Measurements from ENCODE around the gene TRIO. TPM values are rescaled to one million over a fixed set of nuclear protein-coding genes. Genes with fewer than 3 reads are reported as not detected.

Gene TRIO
- total and polyA plus RNA-seq, 4 experiments from 2014 or later = 0.09 to 11.5 (median 9.7) TPM; not detected in 1

GRCh38 chr5:14292766-14293658 lies 149.9 kb downstream of the TRIO start:
- H3K4me3 Mint-ChIP-seq = no peak overlapping the region

DNA sequence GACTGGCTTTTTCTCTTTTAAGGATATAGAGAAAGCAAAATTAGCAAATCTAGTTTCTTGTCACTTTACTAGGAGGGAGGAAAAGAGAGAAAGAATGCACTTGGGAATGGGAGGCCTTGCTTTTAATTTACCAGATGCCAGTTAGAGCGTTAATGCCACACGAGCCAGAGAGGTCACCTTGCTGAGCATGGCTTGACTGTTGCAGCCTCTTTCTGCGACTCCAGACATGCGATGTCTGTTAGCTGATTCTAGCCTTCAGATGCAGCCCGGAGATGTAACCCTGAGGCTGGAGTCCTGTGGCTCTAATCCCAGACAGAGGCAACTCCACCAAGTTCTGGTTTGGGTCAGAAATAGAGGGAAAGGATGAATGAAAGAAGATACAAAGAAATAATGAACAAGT lies 152.5 kb downstream of the TRIO start:
- intact Hi-C loops (cut with micrococcal nuclease) = no loop called here
- Mint-ChIP-seq H3K27ac (no peak overlapping the region), H3K36me3 (no peaks in the 10 kb centered on the region), H3K4me3 (no peak overlapping the region), H3K27me3 (no peaks in the 10 kb centered on the region), H3K4me1 (peaks cover 0 to 2% (median under 1%) of the 10 kb centered on the region in 4 donors), H3K9me3 (peaks cover 0 to 2% (median 0%) of the 10 kb centered on the region in 8 donors)
- ChIA-PET POLR2A (ENCODE audit: partially characterized antibody) (no interaction called here), CTCF (ENCODE audit: partially characterized antibody) (no interaction called here)
- Histone ChIP-seq H3K4me3 (ENCODE audit: low read length in 2 of 2) (no peak overlapping the region), H3K36me3 (ENCODE audit: insufficient read depth, low read length) (no peaks in the 10 kb centered on the region), H3K27ac (ENCODE audit: low read depth, low read length) (no peak overlapping the region), H3K27me3 (ENCODE audit: insufficient read depth, low read length) (no peaks in the 10 kb centered on the region), H3K9me3 (ENCODE audit: control insufficient read depth in 1 of 2, low read length in 2 of 2) (no peaks in the 10 kb centered on the region), H3K4me1 (ENCODE audit: insufficient read depth, low read length) (no peaks in the 10 kb centered on the region)
- DNase-seq = no peak

More at GRCh38 chr5:14292766-14293658, 149.9 kb downstream of the TRIO start:
- Mint-ChIP-seq H3K36me3 (no peaks in the 10 kb centered on the region), H3K4me1 (no peaks in the 10 kb centered on the region), H3K27ac (no peak overlapping the region), H3K9me3 (peaks cover 0 to 2% (median 0%) of the 10 kb centered on the region in 8 donors), H3K27me3 (no peaks in the 10 kb centered on the region)
- DNase-seq = no peak
- Histone ChIP-seq H3K9me3 (ENCODE audit: control insufficient read depth in 1 of 2, low read length in 2 of 2) (no peaks in the 10 kb centered on the region), H3K27ac (ENCODE audit: low read depth, low read length) (no peak overlapping the region), H3K4me3 (ENCODE audit: low read length in 2 of 2) (no peak overlapping the region), H3K27me3 (ENCODE audit: insufficient read depth, low read length) (no peaks in the 10 kb centered on the region), H3K4me1 (ENCODE audit: insufficient read depth, low read length) (no peaks in the 10 kb centered on the region), H3K36me3 (ENCODE audit: insufficient read depth, low read length) (no peaks in the 10 kb centered on the region)
- ChIA-PET CTCF (ENCODE audit: partially characterized antibody) (no interaction called here), POLR2A (ENCODE audit: partially characterized antibody) (no interaction called here)
- intact Hi-C loops (cut with micrococcal nuclease) = no loop called here

DNA sequence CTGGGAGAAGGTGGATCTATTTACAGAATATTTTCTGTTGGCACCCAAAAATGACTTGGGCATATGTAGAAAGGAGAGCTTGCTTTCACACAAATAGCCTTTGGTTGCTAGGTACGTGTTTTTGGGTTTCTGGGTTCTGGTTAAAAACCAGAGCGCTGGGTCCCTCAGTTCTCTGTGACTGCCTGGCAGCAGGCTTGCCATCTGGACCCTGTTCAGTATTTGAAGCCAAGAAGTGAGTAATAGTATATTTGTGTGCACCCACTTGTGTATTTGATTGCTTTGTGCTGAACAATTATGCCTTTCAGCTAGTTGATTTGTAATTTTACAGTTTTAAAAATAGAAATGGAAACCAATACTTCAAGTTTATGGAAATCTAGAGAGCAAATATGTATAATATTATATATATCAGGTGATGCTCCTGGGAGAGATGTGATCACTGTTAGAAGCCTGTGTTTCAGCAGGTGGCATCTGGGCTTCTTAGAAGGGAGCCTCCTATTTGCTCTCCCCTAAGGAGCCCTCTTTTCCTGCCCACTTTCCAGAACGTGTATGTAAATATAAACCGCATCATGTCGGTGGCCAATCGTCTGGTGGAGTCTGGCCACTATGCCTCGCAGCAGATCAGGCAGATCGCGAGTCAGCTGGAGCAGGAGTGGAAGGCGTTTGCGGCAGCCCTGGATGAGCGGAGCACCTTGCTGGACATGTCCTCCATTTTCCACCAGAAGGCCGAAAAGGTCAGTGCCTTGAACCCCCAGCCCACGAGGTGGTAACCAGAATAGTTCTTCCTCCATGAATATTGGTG lies 153.6 kb downstream of the TRIO start:
- POLR2A ChIA-PET (ENCODE audit: partially characterized antibody) = no interaction called here
- CTCF ChIA-PET (ENCODE audit: partially characterized antibody) = no interaction called here
- intact Hi-C loops (cut with micrococcal nuclease) = no loop called here
- H3K4me1 ChIP-seq (ENCODE audit: insufficient read depth, low read length) = no peaks in the 10 kb centered on the region
- H3K9me3 ChIP-seq (ENCODE audit: control insufficient read depth in 1 of 2, low read length in 2 of 2) = no peaks in the 10 kb centered on the region
- DNase-seq = no peak
- H3K36me3 ChIP-seq (ENCODE audit: insufficient read depth, low read length) = no peaks in the 10 kb centered on the region
- no peaks in the 10 kb centered on the region for H3K9me3 Mint-ChIP-seq
- H3K27ac ChIP-seq (ENCODE audit: low read depth, low read length) = no peak overlapping the region
- H3K4me3 Mint-ChIP-seq = no peak overlapping the region
- no peaks in the 10 kb centered on the region for H3K27me3 ChIP-seq (ENCODE audit: insufficient read depth, low read length)
- no peaks in the 10 kb centered on the region for H3K27me3 Mint-ChIP-seq
- no peaks in the 10 kb centered on the region for H3K36me3 Mint-ChIP-seq
- H3K4me3 ChIP-seq (ENCODE audit: low read length in 2 of 2) = no peak overlapping the region
- H3K27ac Mint-ChIP-seq = no peak overlapping the region
- peaks cover 0 to 2% (median under 1%) of the 10 kb centered on the region in 4 donors for H3K4me1 Mint-ChIP-seq

- intact Hi-C loops (cut with micrococcal nuclease) = no loop called here
Observed at GRCh38 chr5:14297697-14298096, 154.6 kb downstream of the TRIO start.

GRCh38 chr5:14298126-14298847 lies 155.1 kb downstream of the TRIO start:
- Histone ChIP-seq H3K4me1 (ENCODE audit: insufficient read depth, low read length) (no peaks in the 10 kb centered on the region), H3K4me3 (ENCODE audit: low read length in 2 of 2) (no peak overlapping the region), H3K27ac (ENCODE audit: low read depth, low read length) (no peak overlapping the region), H3K27me3 (ENCODE audit: insufficient read depth, low read length) (no peaks in the 10 kb centered on the region), H3K9me3 (ENCODE audit: control insufficient read depth in 1 of 2, low read length in 2 of 2) (no peaks in the 10 kb centered on the region), H3K36me3 (ENCODE audit: insufficient read depth, low read length) (no peaks in the 10 kb centered on the region)
- POLR2A ChIA-PET (ENCODE audit: partially characterized antibody) = no interaction called here
- H3K4me3 Mint-ChIP-seq = no peak overlapping the region
- intact Hi-C loops (cut with micrococcal nuclease) = no loop called here
- CTCF ChIA-PET (ENCODE audit: partially characterized antibody) = no interaction called here
- peaks cover 0 to 2% (median under 1%) of the 10 kb centered on the region in 4 donors for H3K4me1 Mint-ChIP-seq
- peak overlapping the region in 1 of 7 donors; percentile 7 for H3K27ac Mint-ChIP-seq
- peaks cover 0 to 2% (median 0%) of the 10 kb centered on the region in 8 donors for H3K9me3 Mint-ChIP-seq
- peaks cover 2% of the 10 kb centered on the region in 2 donors for H3K27me3 Mint-ChIP-seq
- no peak for DNase-seq
- H3K36me3 Mint-ChIP-seq = no peaks in the 10 kb centered on the region

More at GRCh38 chr5:14297697-14298096, 154.6 kb downstream of the TRIO start:
- H3K9me3 ChIP-seq (ENCODE audit: control insufficient read depth in 1 of 2, low read length in 2 of 2) = no peaks in the 10 kb centered on the region
- peaks cover 0 to under 1% of the 10 kb centered on the region in 2 donors for H3K27me3 Mint-ChIP-seq
- no peak overlapping the region for H3K27ac ChIP-seq (ENCODE audit: low read depth, low read length)
- H3K4me1 Mint-ChIP-seq = peaks cover 0 to 2% (median under 1%) of the 10 kb centered on the region in 4 donors
- no peaks in the 10 kb centered on the region for H3K36me3 ChIP-seq (ENCODE audit: insufficient read depth, low read length)
- H3K9me3 Mint-ChIP-seq = no peaks in the 10 kb centered on the region
- no peak overlapping the region for H3K4me3 Mint-ChIP-seq
- no peak for DNase-seq
- H3K27me3 ChIP-seq (ENCODE audit: insufficient read depth, low read length) = no peaks in the 10 kb centered on the region
- H3K27ac Mint-ChIP-seq = no peak overlapping the region
- no peaks in the 10 kb centered on the region for H3K36me3 Mint-ChIP-seq
- CTCF ChIA-PET (ENCODE audit: partially characterized antibody) = no interaction called here
- H3K4me1 ChIP-seq (ENCODE audit: insufficient read depth, low read length) = no peaks in the 10 kb centered on the region
- no peak overlapping the region for H3K4me3 ChIP-seq (ENCODE audit: low read length in 2 of 2)
- POLR2A ChIA-PET (ENCODE audit: partially characterized antibody) = no interaction called here

DNA sequence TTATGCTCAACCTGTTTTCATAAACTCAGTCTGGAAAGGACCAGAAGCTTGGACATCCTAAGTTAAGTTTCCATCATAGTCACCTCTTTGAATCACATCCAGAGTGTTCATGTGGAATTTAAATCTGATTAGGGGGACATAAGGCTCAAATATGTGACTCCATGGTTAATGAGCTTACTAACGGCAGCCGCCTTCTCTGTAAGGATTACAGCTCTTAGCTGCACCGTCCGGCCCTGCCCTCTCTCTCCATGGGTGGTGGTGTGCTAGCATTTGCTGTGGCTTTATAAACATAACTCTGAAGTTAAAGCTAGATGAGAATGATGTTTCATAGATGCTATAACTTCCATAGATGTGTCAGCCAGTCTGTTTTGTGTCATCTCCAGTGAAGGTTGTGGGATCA lies 156.5 kb downstream of the TRIO start:
- Histone ChIP-seq H3K9me3 (ENCODE audit: control insufficient read depth in 1 of 2, low read length in 2 of 2) (no peaks in the 10 kb centered on the region), H3K27me3 (ENCODE audit: insufficient read depth, low read length) (no peaks in the 10 kb centered on the region), H3K4me1 (ENCODE audit: insufficient read depth, low read length) (no peaks in the 10 kb centered on the region), H3K36me3 (ENCODE audit: insufficient read depth, low read length) (no peaks in the 10 kb centered on the region), H3K27ac (ENCODE audit: low read depth, low read length) (no peak overlapping the region), H3K4me3 (ENCODE audit: low read length in 2 of 2) (no peak overlapping the region)
- H3K27me3 Mint-ChIP-seq = peaks cover 2 to 4% of the 10 kb centered on the region in 2 donors
- DNase-seq = no peak
- POLR2A ChIA-PET (ENCODE audit: partially characterized antibody) = no interaction called here
- H3K4me3 Mint-ChIP-seq = no peak overlapping the region
- peaks cover 0 to 2% (median under 1%) of the 10 kb centered on the region in 4 donors for H3K4me1 Mint-ChIP-seq
- intact Hi-C loops (cut with micrococcal nuclease) = no loop called here
- CTCF ChIA-PET (ENCODE audit: partially characterized antibody) = no interaction called here
- no peak overlapping the region for H3K27ac Mint-ChIP-seq
- no peaks in the 10 kb centered on the region for H3K36me3 Mint-ChIP-seq
- H3K9me3 Mint-ChIP-seq = peaks cover 0 to 5% (median 0%) of the 10 kb centered on the region in 8 donors

- Histone ChIP-seq H3K27ac (ENCODE audit: low read depth, low read length) (no peak overlapping the region), H3K27me3 (ENCODE audit: insufficient read depth, low read length) (no peaks in the 10 kb centered on the region), H3K9me3 (ENCODE audit: control insufficient read depth in 1 of 2, low read length in 2 of 2) (no peaks in the 10 kb centered on the region), H3K36me3 (ENCODE audit: insufficient read depth, low read length) (no peaks in the 10 kb centered on the region), H3K4me3 (ENCODE audit: low read length in 2 of 2) (no peak overlapping the region), H3K4me1 (ENCODE audit: insufficient read depth, low read length) (no peaks in the 10 kb centered on the region)
- Mint-ChIP-seq H3K4me1 (peaks cover 0 to 2% (median under 1%) of the 10 kb centered on the region in 4 donors), H3K27me3 (peaks cover 2 to 4% of the 10 kb centered on the region in 2 donors), H3K4me3 (no peak overlapping the region), H3K27ac (no peak overlapping the region), H3K9me3 (peaks cover 0 to 5% (median 0%) of the 10 kb centered on the region in 8 donors), H3K36me3 (no peaks in the 10 kb centered on the region)
- ChIA-PET CTCF (ENCODE audit: partially characterized antibody) (no interaction called here), POLR2A (ENCODE audit: partially characterized antibody) (no interaction called here)
- intact Hi-C loops (cut with micrococcal nuclease) = no loop called here
- no peak for DNase-seq
Observed at GRCh38 chr5:14301186-14301585, 158.0 kb downstream of the TRIO start.

Measured in CD4-positive, alpha-beta memory T cell (primary cell).